Measurements from ENCODE around the gene ARRB2.

- no peak for TF ChIP-seq CTCF (IDR thresholded peaks at IDR 0.05)
- no peak for TF ChIP-seq POLR2A (IDR thresholded peaks at IDR 0.05)
- TF ChIP-seq POLR2AphosphoS5 (IDR thresholded peaks at IDR 0.05) = no peak
These were observed 32.8 kb downstream of the ARRB2 start for GRCh38 chr17:4743216-4743615.
